GM04503 (cell line): ENCODE data around the gene LNX1.
"Not testable (repeated sequence)": the region's sequence is repeated elsewhere in the genome, so short reads cannot be mapped to it uniquely, and the experiment has no call there.

Experiments
- DNase-seq: peaks from one replicate; pipeline ENCODE4 v3.0.0-alpha.2; 2012; ENCODE audit warnings: low read depth

LNX1 gene

DNA sequence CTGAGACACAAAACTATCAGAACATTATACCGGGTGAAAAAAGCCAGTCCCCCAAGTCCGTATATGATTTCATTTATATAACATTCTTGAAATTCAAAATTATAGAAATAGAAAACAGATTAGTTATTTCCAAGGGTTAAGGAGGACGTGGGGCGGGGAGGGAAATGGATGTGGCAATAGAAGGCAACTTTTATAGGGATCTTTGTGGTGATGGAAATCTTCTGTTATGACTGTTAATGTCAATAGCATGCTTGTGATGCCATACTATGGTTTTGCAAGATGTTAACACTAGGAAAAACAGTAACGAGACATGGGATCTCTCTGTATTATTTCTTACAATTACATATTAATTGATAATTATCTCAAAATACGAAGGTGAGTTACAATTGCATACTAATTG lies 96.4 kb downstream of the LNX1 start:
- no peak for DNase-seq

DNA sequence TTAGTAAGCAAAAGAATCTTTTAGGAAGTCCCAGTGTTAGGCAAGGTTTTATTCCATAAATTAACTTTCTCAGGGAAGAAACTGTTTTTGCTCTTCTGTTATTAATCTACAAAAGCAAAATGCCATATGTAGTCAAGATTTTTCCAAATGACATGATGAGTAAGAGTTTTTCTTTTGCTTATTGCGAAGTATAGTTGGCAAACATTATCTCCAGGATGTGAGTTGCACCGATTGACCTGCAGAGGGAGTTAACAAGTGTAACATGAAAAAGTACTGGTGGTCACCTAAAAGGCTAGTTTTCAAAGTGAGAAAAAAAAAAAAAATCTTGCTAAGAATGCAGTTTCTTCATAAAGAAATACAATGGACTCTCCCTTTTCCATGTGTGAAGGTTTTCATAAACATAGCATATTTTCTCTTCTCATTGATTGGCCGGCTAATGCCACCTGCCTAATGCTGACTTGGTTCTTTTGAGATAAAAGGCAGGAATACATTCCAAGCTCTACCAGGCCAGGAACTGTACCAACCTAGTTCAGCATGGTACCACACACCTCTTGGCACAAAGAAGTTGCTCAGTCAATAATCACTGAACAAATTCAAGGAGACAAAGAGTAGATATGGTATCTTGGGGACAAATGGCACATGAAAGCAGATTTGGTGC lies 100.2 kb downstream of the LNX1 start:
- DNase-seq, result peak; percentile 89

DNA sequence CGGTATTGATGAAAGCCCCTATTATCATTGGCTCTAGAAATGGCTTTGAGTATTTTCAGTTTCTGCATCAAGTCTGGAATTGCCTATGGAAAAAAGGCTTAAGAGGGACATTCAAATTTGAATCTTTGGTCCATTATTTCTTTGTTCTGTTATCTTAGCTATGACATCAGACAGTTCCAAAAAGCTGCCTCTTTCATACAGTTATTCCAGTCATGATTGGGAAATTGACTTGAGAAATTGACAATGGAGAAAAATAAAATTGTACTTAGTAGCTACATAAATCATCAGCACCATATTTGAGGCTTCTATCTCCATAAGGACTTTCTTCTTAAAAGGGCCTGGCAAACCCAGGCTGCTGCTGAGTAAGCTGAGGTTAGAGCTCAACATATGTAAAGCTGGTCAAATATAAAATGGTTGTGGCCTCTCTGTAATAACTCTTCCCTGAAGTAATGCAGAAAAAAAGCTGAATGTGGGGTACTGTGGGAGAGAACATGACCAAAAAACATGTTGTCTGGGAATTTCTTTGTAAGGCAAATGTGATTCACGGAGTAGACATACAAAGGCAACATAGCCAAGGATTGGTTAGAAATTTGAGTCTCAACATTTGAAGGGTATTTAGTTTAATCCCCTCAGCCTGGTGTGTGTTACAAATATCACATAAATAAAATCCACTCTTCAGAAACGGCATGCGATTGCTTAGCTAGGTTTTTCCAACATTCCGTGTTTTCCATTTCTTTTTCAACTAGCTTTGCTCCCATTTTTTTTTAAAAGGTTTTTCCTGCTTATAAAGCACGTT lies 100.9 kb downstream of the LNX1 start:
- no peak for DNase-seq

DNA sequence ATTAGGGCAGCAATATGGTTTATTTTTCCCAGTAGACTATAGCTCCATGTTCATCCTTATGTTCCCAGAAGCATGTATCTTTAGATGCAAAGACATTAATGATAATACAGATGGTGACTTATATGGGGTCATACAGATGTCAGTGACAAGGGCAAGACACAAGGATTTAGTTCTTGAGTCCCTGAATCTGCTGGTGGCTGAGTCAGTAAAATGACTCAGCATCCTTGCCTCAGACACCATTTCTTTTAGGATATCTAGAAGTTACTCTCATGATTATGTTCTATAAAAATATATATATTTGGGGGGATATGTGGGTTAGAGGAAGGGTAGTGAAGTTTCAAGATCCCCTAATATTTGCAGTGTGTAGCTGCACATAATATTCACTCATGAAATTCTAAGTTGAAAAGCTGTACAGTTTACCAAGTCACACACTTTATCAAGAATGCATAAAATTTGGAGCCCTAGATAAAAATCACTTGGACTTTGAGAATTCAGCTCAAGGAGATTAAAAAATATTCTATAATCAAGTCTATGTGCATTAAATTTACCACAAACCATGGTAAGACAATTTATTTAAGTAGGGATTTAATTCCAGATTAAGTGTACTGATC lies 101.9 kb downstream of the LNX1 start:
- no peak for DNase-seq

DNA sequence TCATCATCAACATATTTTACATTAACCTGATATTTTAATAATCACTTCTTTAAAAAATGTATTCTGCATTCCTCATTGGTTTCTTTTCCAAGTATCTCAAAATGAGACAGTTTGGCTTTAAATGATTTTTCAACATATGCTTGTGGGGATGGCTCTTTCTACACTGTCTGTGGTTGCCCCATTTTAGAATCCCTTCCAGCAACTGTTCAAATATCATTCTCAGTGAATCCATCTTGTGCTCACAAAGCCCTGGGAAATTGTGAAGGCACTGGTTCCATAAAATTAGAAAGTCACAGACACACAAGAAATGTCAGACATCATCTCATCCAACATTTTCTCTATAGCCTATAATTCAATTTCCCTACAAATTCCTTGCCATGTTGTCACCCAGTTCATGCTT lies 103.5 kb downstream of the LNX1 start:
- no peak for DNase-seq

DNA sequence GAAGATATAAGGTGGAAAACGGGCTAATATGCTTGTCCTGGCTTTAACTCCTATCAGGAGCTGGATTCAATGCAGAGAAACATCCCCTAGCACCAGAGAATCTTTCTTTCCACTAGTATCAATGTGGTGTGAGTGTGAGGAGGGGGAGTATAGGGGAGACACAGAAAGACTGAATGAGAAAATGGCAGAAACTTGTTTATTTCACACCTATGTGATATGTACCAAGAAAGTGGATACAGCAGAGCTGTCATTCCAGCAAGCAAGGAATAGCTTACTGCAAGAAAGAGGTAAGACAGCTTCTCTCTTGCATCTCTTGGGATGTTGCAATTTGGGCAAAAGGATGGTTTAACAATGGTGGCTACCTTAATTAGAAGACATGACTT lies 105.6 kb downstream of the LNX1 start:
- no peak for DNase-seq

DNA sequence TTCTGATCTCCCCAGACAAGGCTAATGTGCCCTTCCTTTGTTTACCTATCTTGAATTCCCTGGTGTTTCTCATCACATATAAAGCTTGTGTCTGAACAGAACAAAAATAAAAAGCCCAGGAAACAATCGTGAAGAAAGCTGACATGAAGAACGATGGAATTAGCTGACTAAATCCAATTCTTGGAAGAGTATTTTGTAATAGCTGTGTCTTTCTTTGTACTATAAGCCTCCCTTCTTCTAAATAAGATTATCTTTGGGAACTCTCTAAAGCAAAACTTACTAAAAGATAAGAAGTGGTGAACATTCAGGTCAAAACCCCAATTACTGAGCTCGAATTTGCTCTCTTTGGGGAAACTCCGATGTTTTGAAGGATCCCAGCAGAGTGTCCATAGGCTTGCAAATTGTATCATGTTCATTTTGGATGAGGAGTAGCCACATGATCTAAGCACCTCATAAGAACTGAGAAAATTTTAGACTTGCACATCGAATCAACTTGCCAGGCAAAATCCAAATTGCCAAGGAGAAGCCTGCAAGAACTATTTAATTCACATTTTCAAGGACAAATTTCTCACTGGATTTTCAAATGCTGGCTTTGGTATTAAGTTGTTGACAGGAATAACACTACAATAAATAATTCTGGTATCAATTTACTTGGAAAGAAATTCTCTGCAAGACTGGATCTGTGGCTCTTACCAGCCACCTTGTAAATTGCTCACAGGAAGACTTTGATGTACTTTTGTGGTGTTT lies 106.2 kb downstream of the LNX1 start:
- DNase-seq, result no peak

DNA sequence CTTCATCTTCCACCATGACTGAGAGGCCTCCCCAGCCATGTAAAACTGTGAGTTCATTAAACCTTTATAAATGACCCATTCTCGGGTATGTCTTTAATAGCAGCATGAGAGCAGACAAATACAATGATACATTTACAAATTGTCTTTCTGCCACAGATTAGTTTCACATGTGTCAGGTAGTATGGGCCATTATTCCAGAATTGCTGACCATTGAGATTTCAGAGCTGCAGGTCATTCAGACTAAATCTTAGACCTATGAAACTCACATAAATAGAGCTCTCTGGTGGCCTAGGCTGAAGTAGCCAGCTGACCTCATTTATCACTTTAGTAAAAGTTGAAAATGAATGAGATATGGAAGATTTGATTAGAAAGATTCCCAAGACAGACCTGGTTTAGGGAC lies 108.0 kb downstream of the LNX1 start:
- no peak for DNase-seq

DNA sequence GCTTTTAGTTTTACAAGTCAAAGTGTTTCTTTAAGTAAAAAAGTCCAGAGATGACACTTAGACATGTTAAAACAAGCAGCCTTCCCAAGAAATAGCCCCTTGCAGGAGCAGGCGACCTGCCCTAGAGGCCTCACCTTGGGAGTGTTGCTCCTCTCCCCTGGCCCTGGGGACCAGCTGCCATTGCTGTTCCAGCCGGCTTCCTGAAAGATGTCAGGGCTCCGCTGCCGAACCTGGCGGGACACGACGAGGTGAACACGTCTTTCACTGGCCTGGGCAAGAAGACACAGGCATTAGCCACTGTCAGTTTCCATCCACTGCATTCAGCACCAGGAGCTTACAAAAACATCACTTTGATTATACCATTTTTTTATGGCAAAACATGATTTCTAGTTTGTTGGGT lies 109.7 kb downstream of the LNX1 start:
- no peak for DNase-seq

DNA sequence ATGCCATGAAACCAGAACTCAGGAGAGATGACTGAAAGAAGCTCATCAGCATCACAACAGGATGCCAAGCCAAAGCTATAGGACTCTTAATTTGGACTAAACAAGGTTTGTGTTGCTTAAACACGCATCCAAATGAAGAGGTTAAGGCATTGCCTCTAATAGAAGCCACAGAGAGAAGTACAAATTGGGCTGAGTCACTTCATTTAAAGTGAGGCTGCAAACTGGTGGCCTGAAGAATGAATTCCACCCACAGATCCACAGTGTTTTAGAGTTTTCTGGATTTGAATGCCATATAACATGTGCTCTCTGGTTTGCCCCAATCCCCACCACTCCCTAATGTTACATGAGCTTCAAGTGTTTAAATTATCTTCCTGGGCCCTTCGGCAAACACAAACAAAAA lies 110.4 kb downstream of the LNX1 start:
- DNase-seq, result no peak

DNA sequence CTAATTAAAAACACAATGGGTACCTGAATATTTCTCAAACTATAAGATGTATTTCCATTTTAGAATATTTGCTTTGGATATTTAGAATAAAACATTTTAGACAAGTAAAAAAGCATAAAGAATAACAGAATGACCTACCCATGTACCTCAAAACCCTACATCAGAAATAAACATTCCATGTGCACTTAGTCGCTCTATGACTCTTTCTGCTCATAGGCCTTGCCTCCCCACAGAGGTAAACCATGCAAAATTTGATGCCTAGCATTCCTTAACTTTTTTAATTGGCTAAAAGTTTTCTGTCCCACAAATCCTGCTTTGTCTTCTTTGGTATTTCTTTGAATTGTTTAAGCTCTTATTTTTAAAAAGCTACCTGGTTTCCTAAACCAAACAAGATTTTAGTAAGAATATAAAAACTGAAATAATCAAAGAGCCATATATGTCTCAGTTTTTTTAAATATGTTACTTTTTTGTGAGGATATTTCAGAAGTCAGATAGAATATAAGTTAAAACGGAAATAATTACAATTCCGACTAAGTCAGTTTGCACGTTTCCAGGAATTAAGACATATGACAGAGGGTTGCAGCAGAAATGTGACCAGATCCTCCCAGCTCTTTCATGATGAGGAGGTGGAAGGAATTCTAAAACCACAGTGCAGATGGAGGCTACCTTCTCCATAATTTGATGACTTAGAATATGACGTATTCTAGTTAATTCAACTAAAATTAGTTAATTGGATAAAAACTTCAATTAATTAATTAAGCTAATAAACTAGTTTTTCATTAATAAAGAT lies 111.4 kb downstream of the LNX1 start:
- peak; percentile 53 for DNase-seq

DNA sequence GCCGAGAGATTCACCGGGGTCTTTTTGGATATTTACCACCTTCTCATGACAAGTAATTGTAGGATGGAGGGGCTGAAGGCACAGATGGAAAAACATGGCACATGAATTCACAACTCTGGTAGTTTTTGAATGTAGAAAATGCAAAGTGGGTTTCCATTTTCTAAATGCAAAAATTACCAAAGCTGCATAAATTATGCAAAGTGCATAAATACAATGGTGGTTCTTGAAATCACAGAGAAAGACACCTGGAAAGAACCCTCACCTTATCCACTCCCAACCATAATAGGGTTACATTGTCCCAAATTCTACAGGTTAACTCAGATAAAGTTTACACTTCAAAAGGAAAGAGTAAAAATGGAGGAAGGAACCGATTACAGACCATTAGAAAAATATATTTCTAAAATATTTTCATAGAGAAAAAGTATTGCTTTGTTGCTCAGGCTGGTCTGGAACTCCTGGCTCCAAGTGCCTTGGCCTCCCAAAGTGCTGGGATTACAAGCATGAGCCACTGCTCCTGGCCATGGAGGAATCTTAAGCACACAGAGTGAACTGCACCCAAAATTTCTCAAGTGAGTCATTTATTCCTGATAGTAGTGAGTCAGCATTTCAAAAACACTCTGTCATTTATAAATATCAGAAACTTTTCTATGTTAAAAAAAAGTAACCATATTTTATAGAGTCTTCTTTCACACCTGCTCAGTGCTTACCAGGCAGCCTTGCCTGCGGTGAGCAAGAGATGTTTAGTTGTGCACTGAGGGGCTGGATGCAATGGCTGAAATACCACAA lies 112.4 kb downstream of the LNX1 start:
- DNase-seq, result peak; percentile 70

DNA sequence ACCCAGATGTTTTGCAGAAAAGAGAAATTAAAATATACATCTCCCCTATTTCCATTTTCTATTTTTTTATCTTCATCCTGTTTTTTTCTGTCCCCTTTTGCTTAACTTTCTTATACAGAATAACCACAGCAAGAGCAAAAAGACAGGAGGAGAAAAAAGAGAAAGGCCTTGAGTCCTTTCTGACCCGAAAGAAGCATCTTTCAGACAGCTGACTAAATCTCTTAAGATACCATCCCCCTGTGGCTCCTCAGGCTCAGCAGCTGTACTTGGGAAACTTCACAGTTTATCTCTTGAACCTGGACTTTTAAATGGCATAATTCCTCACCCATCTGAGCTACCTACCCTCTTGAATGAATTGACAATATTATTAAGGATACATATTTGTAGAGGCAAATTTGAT lies 113.7 kb downstream of the LNX1 start:
- DNase-seq, result no peak

DNA sequence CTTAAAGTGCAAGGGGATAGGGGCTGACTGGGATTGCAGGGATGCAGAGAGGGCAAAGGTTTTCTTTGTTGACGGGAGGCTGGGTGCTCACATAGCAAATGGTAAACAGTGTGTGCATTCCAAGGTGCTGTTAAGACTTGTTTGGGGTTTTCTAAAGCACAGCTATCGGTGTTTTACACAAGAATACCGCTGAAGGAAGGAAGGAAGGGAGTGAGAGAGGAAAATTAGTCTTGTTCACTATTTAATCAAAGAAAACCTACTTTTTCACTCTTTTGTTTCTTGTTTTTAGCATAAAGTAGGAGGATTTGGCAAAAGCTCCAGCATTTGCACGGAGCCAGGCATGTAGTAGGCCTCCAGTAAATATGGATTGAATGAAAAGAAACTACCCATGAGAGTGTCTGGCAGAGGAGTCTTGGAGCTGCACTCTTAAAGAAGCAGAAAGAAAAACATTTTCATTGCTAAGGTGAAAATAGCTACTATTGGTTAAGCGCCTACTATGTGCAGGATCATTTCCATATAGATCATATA lies 114.2 kb downstream of the LNX1 start:
- no peak for DNase-seq

DNA sequence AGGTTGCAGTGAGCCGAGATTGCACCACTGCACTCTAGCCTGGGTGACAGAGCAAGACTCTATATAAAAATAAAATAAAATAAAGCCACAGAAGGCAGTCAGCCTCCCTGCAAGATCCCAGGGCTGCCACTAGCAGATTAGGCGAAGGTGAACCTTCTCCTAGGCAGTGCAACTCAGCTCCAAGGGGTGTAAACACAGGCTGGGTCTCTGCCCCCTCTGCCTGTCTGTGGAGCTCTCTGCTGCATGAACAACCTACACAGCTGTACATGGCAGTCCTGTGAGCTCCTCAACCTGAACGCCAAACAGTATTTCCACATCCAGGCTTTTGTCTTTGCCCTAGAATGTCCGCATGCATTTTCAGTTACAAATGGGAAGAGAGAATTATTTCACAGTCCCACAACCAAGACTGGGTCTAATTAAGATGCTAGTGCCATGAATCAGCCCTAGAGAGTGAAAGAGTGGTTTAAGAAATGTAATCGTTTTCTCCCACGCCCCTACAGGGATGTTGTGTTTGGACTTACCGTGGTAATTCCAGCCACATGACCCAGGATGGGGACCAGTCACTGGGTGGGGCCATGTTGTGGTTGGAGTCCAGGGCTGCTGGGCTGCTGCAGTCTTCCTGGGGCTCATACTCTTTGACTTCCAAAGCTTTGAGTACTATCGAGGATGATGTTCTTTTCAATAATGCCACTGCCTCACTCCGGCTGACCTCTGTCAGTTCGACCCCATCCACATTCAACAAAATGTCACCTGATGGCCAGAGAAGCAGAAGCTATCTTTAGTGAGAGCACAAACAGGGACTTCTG lies 114.9 kb downstream of the LNX1 start:
- peak; percentile 100 for DNase-seq

DNA sequence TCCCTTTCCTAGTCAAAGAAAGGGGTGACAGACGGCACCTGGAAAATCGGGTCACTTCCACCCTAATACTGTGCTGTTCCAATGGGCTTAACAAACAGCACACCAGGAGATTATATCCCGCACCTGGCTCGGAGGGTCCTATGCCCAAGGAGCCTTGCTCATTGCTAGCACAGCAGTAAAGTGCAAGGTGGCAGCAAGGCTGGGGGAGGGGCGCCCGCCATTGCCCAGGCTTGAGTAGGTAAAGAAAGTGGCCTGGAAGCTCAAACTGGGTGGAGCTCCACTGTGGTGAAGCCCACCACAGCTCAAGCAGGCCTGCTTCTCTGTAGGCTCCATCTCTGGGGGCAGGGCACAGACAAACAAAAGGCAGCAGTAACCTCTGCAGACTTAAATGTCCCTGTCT lies 124.7 kb downstream of the LNX1 start:
- not testable (repeated sequence) for DNase-seq

DNA sequence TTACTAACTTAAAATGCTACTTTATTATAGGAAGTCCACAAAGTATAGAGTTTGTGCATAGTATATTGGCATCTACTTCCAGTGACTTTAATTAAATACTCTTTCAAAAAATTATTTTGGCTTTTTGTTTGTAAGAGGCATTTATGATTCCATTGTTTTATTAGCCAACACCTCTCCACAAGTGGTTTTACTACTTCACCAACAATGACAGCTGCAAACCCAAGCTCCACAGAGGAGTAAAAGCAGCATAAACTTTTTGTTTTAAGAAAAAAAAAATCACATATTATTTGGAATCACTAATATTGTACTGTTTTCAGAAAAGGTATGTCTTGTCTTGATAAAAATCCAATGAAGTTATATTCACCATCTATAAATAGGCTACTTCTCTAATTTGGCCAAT lies 125.4 kb downstream of the LNX1 start:
- no peak for DNase-seq

DNA sequence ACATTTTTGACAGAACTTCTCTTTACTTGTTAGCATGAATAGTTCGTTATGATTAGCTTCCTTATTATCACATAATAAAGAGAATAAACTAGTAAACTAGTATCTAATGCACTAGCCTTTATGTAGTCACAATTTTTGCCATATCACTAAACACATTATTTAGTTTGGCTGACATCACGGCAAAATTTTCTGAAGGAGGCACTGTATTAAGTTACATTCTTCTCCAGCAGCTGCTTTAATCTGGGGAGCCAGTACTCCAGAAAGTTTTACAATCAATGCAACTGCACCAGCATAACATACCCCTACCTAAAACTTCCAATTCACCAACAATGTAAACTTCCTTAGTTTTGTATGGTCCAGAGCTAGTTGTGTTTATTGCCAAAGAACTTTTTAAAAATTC lies 126.0 kb downstream of the LNX1 start:
- DNase-seq, result no peak

DNA sequence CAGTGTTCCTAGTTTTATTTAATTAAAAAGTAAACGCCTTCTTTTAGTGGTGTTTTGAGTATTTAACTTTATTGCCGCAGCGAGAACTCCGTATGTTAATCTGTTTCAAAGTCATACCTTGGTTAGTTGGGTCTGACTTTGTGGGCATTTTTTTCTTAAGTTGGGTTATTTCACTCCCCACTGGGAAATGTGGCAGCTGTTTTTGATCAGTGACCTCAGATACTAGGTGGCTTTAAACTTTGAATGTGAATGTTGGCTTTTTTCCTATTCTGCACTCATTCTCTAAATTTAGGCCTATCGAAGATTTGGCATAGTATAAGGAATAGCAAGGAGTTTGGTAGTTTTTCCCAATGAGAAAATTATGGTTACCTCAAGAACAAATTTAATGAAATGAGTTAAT lies 127.9 kb downstream of the LNX1 start:
- DNase-seq, result no peak

DNA sequence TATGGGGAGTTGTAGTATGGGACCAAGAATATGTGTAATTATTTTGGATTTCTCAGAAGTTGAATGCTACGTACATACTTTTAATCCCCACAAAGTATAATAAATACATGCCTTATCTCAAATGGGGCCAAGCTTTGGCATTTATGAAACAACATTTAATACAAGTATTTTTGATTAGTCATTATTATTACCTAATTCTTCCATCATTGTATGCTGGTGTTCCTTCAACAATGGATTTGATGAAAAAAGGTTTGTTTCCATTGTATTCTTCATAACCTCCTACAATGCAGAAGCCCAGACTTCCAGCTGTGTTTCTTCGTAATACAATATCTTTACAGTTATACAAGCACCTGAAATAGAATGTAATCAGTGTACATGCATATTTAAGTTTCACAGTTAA lies 130.0 kb downstream of the LNX1 start:
- DNase-seq, result no peak
